Measurements from ENCODE around the gene DNAH8. TPM values are rescaled to one million over a fixed set of nuclear protein-coding genes. Genes with fewer than 3 reads are reported as not detected.

Gene DNAH8
- total and polyA plus RNA-seq, 4 experiments from 2014 or later: 0.04 to 0.17 (median 0.09) TPM; not detected in 1

GRCh38 chr6:38773338-38773737 is 58.2 kb downstream of the DNAH8 start:
- POLR2A ChIA-PET (ENCODE audit: partially characterized antibody): interaction anchor here (1.0 kb wide), 1 partner anchor 59 kb away, joined by 3 read pairs; no protein-coding TSS in a partner anchor
- no peaks in the 10 kb centered on the region for H3K36me3 Mint-ChIP-seq
- no peak overlapping the region for H3K4me3 ChIP-seq (ENCODE audit: low read length in 2 of 2)
- H3K4me1 ChIP-seq (ENCODE audit: insufficient read depth, low read length): no peaks in the 10 kb centered on the region
- H3K9me3 Mint-ChIP-seq: peaks cover 0 to 6% (median 3%) of the 10 kb centered on the region in 8 donors
- intact Hi-C loops (cut with micrococcal nuclease): no loop called here
- peaks cover 7 to 11% of the 10 kb centered on the region in 2 donors for H3K27me3 Mint-ChIP-seq
- H3K27ac Mint-ChIP-seq: no peak overlapping the region
- H3K27ac ChIP-seq (ENCODE audit: low read depth, low read length): no peak overlapping the region
- H3K4me3 Mint-ChIP-seq: no peak overlapping the region
- H3K9me3 ChIP-seq (ENCODE audit: control insufficient read depth in 1 of 2, low read length in 2 of 2): no peaks in the 10 kb centered on the region
- no peaks in the 10 kb centered on the region for H3K4me1 Mint-ChIP-seq
- H3K36me3 ChIP-seq (ENCODE audit: insufficient read depth, low read length): no peaks in the 10 kb centered on the region
- CTCF ChIA-PET (ENCODE audit: partially characterized antibody): no interaction called here
- no peaks in the 10 kb centered on the region for H3K27me3 ChIP-seq (ENCODE audit: insufficient read depth, low read length)
- peak in 1 of 5 donors; percentile 1 for DNase-seq

- Histone ChIP-seq H3K27ac (ENCODE audit: low read depth, low read length) (no peak overlapping the region), H3K4me1 (ENCODE audit: insufficient read depth, low read length) (no peaks in the 10 kb centered on the region), H3K27me3 (ENCODE audit: insufficient read depth, low read length) (no peaks in the 10 kb centered on the region), H3K4me3 (ENCODE audit: low read length in 2 of 2) (no peak overlapping the region), H3K9me3 (ENCODE audit: control insufficient read depth in 1 of 2, low read length in 2 of 2) (no peaks in the 10 kb centered on the region), H3K36me3 (ENCODE audit: insufficient read depth, low read length) (no peaks in the 10 kb centered on the region)
- ChIA-PET CTCF (ENCODE audit: partially characterized antibody) (no interaction called here), POLR2A (ENCODE audit: partially characterized antibody) (no interaction called here)
- no peaks in the 10 kb centered on the region for H3K36me3 Mint-ChIP-seq
- no peak overlapping the region for H3K27ac Mint-ChIP-seq
- H3K27me3 Mint-ChIP-seq: peaks cover 8 to 12% of the 10 kb centered on the region in 2 donors
- peaks cover 0 to 2% (median 0%) of the 10 kb centered on the region in 8 donors for H3K9me3 Mint-ChIP-seq
- no peaks in the 10 kb centered on the region for H3K4me1 Mint-ChIP-seq
- DNase-seq: no peak
- intact Hi-C loops (cut with micrococcal nuclease): no loop called here
- H3K4me3 Mint-ChIP-seq: no peak overlapping the region
These were observed 60.0 kb downstream of the DNAH8 start for GRCh38 chr6:38774929-38775707.

DNA sequence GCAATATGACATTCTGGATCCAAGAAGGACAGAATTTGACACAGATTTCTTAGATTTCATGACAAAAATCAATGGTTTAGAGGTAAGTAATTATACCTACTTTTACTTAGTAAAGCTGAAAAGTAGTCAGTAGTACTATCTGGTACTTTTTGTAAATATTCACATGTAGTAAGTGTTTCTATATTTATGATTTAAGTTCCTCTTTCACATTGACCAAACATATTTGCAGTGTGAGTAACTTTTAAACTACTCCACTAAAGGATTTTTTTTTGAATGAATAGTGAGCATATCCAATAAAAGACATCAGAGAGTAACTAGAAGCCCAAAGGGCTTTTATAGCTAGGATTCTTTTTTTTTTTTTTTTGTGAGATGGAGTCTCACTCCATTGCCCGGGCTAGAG is 60.8 kb downstream of the DNAH8 start:
- POLR2A ChIA-PET (ENCODE audit: partially characterized antibody): no interaction called here
- Mint-ChIP-seq H3K4me3 (no peak overlapping the region), H3K9me3 (peaks cover 0 to 2% (median 0%) of the 10 kb centered on the region in 8 donors), H3K27me3 (peaks cover 12 to 16% of the 10 kb centered on the region in 2 donors), H3K27ac (no peak overlapping the region), H3K36me3 (no peaks in the 10 kb centered on the region), H3K4me1 (no peaks in the 10 kb centered on the region)
- no peaks in the 10 kb centered on the region for H3K9me3 ChIP-seq (ENCODE audit: control insufficient read depth in 1 of 2, low read length in 2 of 2)
- intact Hi-C loops (cut with micrococcal nuclease): no loop called here
- no peak overlapping the region for H3K27ac ChIP-seq (ENCODE audit: low read depth, low read length)
- CTCF ChIA-PET (ENCODE audit: partially characterized antibody): no interaction called here
- H3K36me3 ChIP-seq (ENCODE audit: insufficient read depth, low read length): no peaks in the 10 kb centered on the region
- no peak for DNase-seq
- no peak overlapping the region for H3K4me3 ChIP-seq (ENCODE audit: low read length in 2 of 2)
- H3K27me3 ChIP-seq (ENCODE audit: insufficient read depth, low read length): no peaks in the 10 kb centered on the region
- H3K4me1 ChIP-seq (ENCODE audit: insufficient read depth, low read length): no peaks in the 10 kb centered on the region

GRCh38 chr6:38776515-38776914 is 61.4 kb downstream of the DNAH8 start:
- Mint-ChIP-seq H3K4me1 (no peaks in the 10 kb centered on the region), H3K9me3 (peaks cover 0 to 2% (median 0%) of the 10 kb centered on the region in 8 donors), H3K27ac (no peak overlapping the region), H3K27me3 (peaks cover 12 to 14% of the 10 kb centered on the region in 2 donors), H3K4me3 (no peak overlapping the region), H3K36me3 (no peaks in the 10 kb centered on the region)
- no peak for DNase-seq
- Histone ChIP-seq H3K27ac (ENCODE audit: low read depth, low read length) (no peak overlapping the region), H3K4me1 (ENCODE audit: insufficient read depth, low read length) (no peaks in the 10 kb centered on the region), H3K27me3 (ENCODE audit: insufficient read depth, low read length) (no peaks in the 10 kb centered on the region), H3K36me3 (ENCODE audit: insufficient read depth, low read length) (no peaks in the 10 kb centered on the region), H3K9me3 (ENCODE audit: control insufficient read depth in 1 of 2, low read length in 2 of 2) (no peaks in the 10 kb centered on the region), H3K4me3 (ENCODE audit: low read length in 2 of 2) (no peak overlapping the region)
- intact Hi-C loops (cut with micrococcal nuclease): no loop called here
- POLR2A ChIA-PET (ENCODE audit: partially characterized antibody): no interaction called here
- CTCF ChIA-PET (ENCODE audit: partially characterized antibody): no interaction called here

DNA sequence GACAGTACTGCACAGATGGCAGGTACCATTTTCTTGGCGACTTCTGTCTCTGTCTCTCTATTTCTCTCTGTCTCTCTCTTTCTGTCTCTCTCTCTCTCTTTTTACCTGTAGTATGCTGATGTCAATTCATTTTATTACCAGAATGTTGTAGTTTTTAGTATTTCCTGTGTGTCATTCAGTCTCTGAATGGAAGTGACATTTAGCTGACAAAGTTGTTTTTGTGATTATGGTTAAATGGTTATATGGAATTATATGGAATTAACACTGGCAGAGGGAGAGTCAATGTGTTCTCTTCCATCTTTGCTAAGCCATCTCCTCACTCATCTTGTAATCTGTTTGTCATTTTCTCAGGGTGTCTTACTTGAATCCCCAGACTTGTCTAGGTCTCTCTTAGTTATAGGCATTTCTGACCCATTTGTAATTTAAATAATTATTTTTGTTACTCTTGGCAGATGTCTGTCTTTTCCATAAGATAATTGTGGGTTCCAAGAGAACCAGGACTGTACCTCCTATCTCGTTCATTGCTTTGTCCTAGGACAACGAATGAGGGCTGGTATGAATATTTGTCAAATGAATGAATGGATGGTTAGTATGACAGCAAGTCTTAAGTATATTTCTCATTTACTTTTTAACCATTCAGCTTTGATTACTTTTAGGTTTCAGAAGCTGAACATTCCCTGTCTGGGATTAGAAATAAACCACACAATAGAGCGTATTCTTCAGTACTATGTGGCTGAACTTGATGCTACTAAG is 64.4 kb downstream of the DNAH8 start:
- H3K27ac Mint-ChIP-seq: no peak overlapping the region
- no peak overlapping the region for H3K4me3 Mint-ChIP-seq
- H3K27ac ChIP-seq (ENCODE audit: low read depth, low read length): no peak overlapping the region
- H3K4me1 Mint-ChIP-seq: no peaks in the 10 kb centered on the region
- no peaks in the 10 kb centered on the region for H3K36me3 ChIP-seq (ENCODE audit: insufficient read depth, low read length)
- POLR2A ChIA-PET (ENCODE audit: partially characterized antibody): no interaction called here
- no peaks in the 10 kb centered on the region for H3K9me3 ChIP-seq (ENCODE audit: control insufficient read depth in 1 of 2, low read length in 2 of 2)
- no peak overlapping the region for H3K4me3 ChIP-seq (ENCODE audit: low read length in 2 of 2)
- peaks cover 16 to 18% of the 10 kb centered on the region in 2 donors for H3K27me3 Mint-ChIP-seq
- DNase-seq: no peak
- H3K4me1 ChIP-seq (ENCODE audit: insufficient read depth, low read length): no peaks in the 10 kb centered on the region
- no peaks in the 10 kb centered on the region for H3K27me3 ChIP-seq (ENCODE audit: insufficient read depth, low read length)
- intact Hi-C loops (cut with micrococcal nuclease): no loop called here
- no peaks in the 10 kb centered on the region for H3K36me3 Mint-ChIP-seq
- no peaks in the 10 kb centered on the region for H3K9me3 Mint-ChIP-seq
- CTCF ChIA-PET (ENCODE audit: partially characterized antibody): no interaction called here

GRCh38 chr6:38782616-38783015 is 67.5 kb downstream of the DNAH8 start:
- H3K4me3 Mint-ChIP-seq: no peak overlapping the region
- H3K4me3 ChIP-seq (ENCODE audit: low read length in 2 of 2): no peak overlapping the region
- H3K9me3 Mint-ChIP-seq: no peaks in the 10 kb centered on the region
- no peak for DNase-seq
- H3K4me1 ChIP-seq (ENCODE audit: insufficient read depth, low read length): no peaks in the 10 kb centered on the region
- no peaks in the 10 kb centered on the region for H3K36me3 Mint-ChIP-seq
- no peak overlapping the region for H3K27ac ChIP-seq (ENCODE audit: low read depth, low read length)
- no peak overlapping the region for H3K27ac Mint-ChIP-seq
- intact Hi-C loops (cut with micrococcal nuclease): no loop called here
- H3K36me3 ChIP-seq (ENCODE audit: insufficient read depth, low read length): no peaks in the 10 kb centered on the region
- CTCF ChIA-PET (ENCODE audit: partially characterized antibody): no interaction called here
- POLR2A ChIA-PET (ENCODE audit: partially characterized antibody): no interaction called here
- H3K4me1 Mint-ChIP-seq: no peaks in the 10 kb centered on the region
- H3K9me3 ChIP-seq (ENCODE audit: control insufficient read depth in 1 of 2, low read length in 2 of 2): no peaks in the 10 kb centered on the region
- H3K27me3 Mint-ChIP-seq: peaks cover 17 to 18% of the 10 kb centered on the region in 2 donors
- H3K27me3 ChIP-seq (ENCODE audit: insufficient read depth, low read length): no peaks in the 10 kb centered on the region

DNA sequence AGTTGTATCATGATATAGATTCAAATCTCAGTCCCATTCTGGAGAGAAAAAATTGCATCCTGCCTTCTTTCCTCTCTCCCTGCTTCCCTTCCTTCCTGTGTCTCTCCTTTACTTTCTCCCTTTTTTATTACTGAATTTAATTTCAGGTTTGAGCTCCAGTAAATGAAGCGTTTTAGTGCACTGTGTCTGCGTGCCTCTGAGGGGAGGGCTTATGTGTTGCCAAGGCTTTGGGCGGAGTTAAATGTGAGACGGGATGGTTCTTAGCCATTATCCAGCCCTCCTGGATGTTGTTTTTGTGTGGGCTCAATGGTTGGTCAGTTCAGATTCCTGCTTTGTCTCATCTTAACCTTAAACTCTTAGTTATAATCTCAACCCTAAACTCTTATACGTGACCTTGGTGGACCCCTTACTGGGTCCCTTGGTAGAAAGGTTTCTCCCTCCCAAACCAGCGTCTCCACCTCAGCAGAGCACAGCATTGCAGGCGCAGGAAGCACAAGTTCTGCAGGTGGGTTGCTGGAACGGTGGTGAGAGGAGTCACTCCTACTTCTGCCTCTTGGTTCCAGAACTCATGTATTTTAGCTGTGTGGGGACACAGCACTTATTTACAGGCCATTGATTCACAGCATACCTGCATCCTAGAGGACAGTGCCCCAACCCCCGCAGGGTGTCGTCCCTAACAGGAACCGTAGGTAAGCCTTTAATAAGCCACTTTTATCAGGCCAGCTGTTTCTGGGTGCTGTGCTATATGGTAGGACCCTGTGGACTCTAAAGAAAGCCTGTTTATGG is 68.5 kb downstream of the DNAH8 start:
- CTCF ChIA-PET (ENCODE audit: partially characterized antibody): no interaction called here
- no peak overlapping the region for H3K27ac Mint-ChIP-seq
- no peak for DNase-seq

More for the DNA sequence above, 68.5 kb downstream of the DNAH8 start:
- H3K27me3 ChIP-seq (ENCODE audit: insufficient read depth, low read length): no peaks in the 10 kb centered on the region
- H3K9me3 ChIP-seq (ENCODE audit: control insufficient read depth in 1 of 2, low read length in 2 of 2): no peaks in the 10 kb centered on the region
- intact Hi-C loops (cut with micrococcal nuclease): no loop called here
- Mint-ChIP-seq H3K36me3 (no peaks in the 10 kb centered on the region), H3K4me3 (no peak overlapping the region), H3K27me3 (peaks cover 18 to 20% of the 10 kb centered on the region in 2 donors), H3K9me3 (no peaks in the 10 kb centered on the region), H3K4me1 (no peaks in the 10 kb centered on the region)
- no peaks in the 10 kb centered on the region for H3K4me1 ChIP-seq (ENCODE audit: insufficient read depth, low read length)
- H3K27ac ChIP-seq (ENCODE audit: low read depth, low read length): no peak overlapping the region
- POLR2A ChIA-PET (ENCODE audit: partially characterized antibody): no interaction called here
- no peak overlapping the region for H3K4me3 ChIP-seq (ENCODE audit: low read length in 2 of 2)
- no peaks in the 10 kb centered on the region for H3K36me3 ChIP-seq (ENCODE audit: insufficient read depth, low read length)

Data from CD4-positive, alpha-beta memory T cell (primary cell).